Nephron progenitor cell (in vitro differentiated cells): ENCODE results near the gene PEX7.
A peak's percentile ranks its signal among the peaks of the same experiment; 100 is the strongest.

ENCODE experiments used
- DNase-seq: peaks from one replicate; pipeline ENCODE4 v3.0.0; 2021
- H3K27ac Mint-ChIP-seq: 2 replicates; pipeline ENCODE4 v1.8.0; 2021; ENCODE audit warnings: mild to moderate bottlenecking, moderate library complexity, mixed read lengths
- H3K27me3 Mint-ChIP-seq: 2 replicates; pipeline ENCODE4 v1.8.0; 2021; ENCODE audit warnings: mild to moderate bottlenecking, low read depth, mixed read lengths; ENCODE audit not compliant: poor library complexity
- H3K36me3 Mint-ChIP-seq: 2 replicates; pipeline ENCODE4 v1.8.0; 2021; ENCODE audit warnings: low read depth, mixed read lengths
- H3K4me1 Mint-ChIP-seq: 2 replicates; pipeline ENCODE4 v1.8.0; 2021; ENCODE audit warnings: mixed read lengths
- H3K4me3 Mint-ChIP-seq: 2 replicates; pipeline ENCODE4 v1.8.0; 2021; ENCODE audit warnings: mild to moderate bottlenecking, moderate library complexity, mixed read lengths
- H3K9me3 Mint-ChIP-seq: 2 replicates; pipeline ENCODE4 v1.8.0; 2021; ENCODE audit warnings: mild to moderate bottlenecking, moderate library complexity, mixed read lengths
- TF ChIP-seq, protein P1 (sequence below): fragments of 200-600 bp; sonication (generic); IDR thresholded peaks from 2 replicates; pipeline ENCODE4 v1.5.0; 2021; ENCODE audit warnings: antibody characterized with exemption

PEX7 gene

DNA sequence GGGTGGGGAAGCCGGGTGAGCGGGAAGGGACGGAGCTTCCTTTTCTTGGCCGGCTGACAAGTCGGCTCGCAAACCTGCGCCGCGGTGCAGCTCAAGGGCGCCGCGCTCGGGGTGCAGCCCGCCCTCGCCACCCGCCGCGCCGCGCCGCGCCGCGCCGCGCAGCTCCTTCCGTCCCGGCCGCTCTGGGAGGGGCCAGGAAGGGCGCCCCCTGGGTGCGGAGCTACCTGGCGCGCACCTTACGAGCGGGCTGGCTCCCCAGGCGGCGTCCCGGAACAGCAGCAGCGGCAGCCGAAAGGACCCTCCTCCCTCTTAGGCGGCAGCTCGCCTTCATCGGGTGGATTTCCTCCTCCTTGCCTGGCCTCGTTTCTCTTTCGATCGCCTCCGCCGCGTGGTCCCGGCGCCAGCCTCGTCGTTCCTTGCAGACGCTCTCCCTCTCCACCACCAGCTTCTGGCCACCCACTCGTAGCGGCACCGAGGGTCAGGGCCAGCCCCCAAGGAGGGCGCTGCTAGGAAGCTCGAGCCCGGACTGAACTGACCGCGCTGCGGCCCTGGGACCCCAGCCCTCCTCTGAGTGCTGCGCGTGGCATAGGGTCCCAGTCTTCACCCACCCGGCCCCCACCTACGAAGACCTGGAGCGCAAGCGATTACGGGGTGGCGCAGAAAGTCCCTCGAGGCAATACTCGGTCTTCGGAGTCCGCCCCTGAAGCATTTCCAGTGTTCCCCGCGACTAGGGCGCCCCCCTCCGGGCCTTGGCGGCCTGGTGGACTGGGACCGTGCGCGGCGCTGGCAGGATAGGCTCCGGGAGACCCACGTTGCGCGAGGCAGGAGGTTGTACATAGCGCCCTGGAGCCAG lies 29.8 kb upstream of the PEX7 start, which contains the start of gene MAP3K5:
TSS of gene MAP3K5 (minus strand) at position 68 of the 853 bp plus-strand sequence. CDS start 320 bp downstream, outside the sequence.
- Mint-ChIP-seq H3K27ac (no peak within 1 kb of the TSS), H3K4me3 (peak within 1 kb of the TSS; percentile 90), H3K27me3 (peaks cover 72% of the 10 kb centered on the region), H3K9me3 (peaks cover 8% of the 10 kb centered on the region), H3K4me1 (peaks cover 11% of the 10 kb centered on the region), H3K36me3 (no peaks in the 10 kb centered on the region)
- TF ChIP-seq, protein P1, sequence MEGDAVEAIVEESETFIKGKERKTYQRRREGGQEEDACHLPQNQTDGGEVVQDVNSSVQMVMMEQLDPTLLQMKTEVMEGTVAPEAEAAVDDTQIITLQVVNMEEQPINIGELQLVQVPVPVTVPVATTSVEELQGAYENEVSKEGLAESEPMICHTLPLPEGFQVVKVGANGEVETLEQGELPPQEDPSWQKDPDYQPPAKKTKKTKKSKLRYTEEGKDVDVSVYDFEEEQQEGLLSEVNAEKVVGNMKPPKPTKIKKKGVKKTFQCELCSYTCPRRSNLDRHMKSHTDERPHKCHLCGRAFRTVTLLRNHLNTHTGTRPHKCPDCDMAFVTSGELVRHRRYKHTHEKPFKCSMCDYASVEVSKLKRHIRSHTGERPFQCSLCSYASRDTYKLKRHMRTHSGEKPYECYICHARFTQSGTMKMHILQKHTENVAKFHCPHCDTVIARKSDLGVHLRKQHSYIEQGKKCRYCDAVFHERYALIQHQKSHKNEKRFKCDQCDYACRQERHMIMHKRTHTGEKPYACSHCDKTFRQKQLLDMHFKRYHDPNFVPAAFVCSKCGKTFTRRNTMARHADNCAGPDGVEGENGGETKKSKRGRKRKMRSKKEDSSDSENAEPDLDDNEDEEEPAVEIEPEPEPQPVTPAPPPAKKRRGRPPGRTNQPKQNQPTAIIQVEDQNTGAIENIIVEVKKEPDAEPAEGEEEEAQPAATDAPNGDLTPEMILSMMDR = peak; percentile 56
- peak; percentile 83 for DNase-seq

DNA sequence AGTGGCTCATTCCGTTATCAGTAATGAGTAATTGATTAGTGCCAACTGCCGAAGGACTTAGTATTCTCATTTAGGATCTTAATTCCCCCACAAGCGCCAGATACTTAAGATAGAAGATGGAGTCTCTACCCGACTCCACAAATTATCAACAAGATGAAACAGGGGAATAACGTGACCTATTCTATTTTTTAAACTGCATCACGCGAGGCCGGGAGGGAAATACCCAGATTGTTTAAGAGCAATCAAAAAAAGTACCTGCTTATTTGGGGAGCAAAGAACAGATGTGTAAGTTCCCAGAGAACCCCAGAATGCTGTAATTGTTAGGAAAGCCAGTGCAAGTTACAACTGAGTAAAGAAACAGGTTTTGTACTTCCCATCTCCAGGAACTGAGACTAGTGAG lies 29.0 kb upstream of the PEX7 start:
- Mint-ChIP-seq H3K4me3 (peak overlapping the region; percentile 90), H3K27ac (no peak overlapping the region), H3K4me1 (peaks cover 11% of the 10 kb centered on the region), H3K9me3 (peaks cover 10% of the 10 kb centered on the region), H3K36me3 (no peaks in the 10 kb centered on the region), H3K27me3 (peaks cover 68% of the 10 kb centered on the region)
- no peak for DNase-seq
- TF ChIP-seq, protein P1 = no peak

DNA sequence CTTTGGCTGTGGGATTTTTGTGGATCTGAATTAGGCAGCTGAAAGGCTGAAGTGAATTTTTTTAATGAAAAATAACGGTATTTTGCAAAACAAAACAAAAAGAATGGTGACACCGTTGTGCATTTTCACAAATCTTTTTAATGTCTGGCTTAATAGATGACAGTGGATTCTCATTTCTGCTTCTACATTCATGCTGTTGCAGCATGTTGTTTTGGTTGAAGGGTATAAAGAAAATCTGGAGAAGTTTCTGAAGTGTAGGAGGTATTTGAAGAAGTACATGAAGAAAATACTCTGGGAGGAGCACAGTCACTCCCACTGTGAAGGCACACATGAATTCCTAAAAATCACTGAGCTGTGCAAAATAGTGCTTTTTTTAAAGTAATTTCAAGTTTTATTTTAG lies 27.0 kb upstream of the PEX7 start:
- H3K36me3 Mint-ChIP-seq = no peaks in the 10 kb centered on the region
- H3K27me3 Mint-ChIP-seq = peaks cover 50% of the 10 kb centered on the region
- H3K27ac Mint-ChIP-seq = no peak overlapping the region
- peaks cover 11% of the 10 kb centered on the region for H3K4me1 Mint-ChIP-seq
- no peak overlapping the region for H3K4me3 Mint-ChIP-seq
- TF ChIP-seq, protein P1 = no peak
- H3K9me3 Mint-ChIP-seq = peaks cover 12% of the 10 kb centered on the region
- no peak for DNase-seq

DNA sequence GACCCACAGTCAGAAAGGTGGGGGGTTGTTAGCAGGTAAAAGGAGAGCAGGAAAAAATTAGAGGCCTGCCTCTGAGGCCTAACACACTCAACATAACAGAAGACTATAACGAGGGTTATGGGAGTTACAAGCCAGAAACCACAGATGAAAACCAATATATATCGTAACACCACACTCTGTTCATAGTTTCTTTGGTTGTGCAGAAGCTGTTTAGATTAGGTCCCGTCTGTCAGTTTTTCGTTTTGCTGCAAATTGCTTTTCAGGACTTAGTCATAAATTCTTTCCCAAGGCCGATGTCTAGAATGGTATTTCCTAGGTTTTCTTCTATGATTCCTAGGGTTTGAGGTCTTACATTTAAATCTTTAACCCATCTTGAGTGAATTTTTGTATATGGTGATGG lies 26.4 kb upstream of the PEX7 start:
- TF ChIP-seq, protein P1 = no peak
- Mint-ChIP-seq H3K4me1 (peaks cover 10% of the 10 kb centered on the region), H3K4me3 (no peak overlapping the region), H3K27ac (no peak overlapping the region), H3K9me3 (peaks cover 12% of the 10 kb centered on the region), H3K27me3 (peaks cover 46% of the 10 kb centered on the region), H3K36me3 (no peaks in the 10 kb centered on the region)
- DNase-seq = no peak

DNA sequence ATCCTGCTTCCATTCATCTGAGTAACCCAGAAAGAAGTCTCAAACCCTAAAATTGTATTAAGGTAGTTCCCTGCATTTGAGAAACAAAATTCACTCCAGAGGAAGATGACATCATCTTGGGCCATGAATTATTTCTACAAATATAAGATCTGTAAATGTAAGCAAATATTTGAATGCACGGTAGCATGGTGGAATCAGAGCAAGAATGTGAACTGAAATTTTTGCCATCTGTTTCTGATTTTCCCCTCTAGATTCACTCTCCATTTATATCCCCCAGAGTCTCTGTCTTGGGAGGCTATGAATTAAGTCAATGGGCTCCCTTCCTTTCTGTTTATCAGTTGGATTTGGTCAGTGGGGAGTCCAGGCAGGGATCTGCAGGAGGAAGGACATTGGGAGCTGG lies 24.3 kb upstream of the PEX7 start:
- Mint-ChIP-seq H3K4me1 (peaks cover 5% of the 10 kb centered on the region), H3K36me3 (no peaks in the 10 kb centered on the region), H3K27me3 (peaks cover 30% of the 10 kb centered on the region), H3K27ac (no peak overlapping the region), H3K4me3 (no peak overlapping the region), H3K9me3 (peaks cover 12% of the 10 kb centered on the region)
- DNase-seq = no peak
- TF ChIP-seq, protein P1 = no peak

- peaks cover 11% of the 10 kb centered on the region for H3K27me3 Mint-ChIP-seq
- TF ChIP-seq, protein P1 = no peak
- peaks cover 12% of the 10 kb centered on the region for H3K9me3 Mint-ChIP-seq
- DNase-seq = no peak
- no peaks in the 10 kb centered on the region for H3K4me1 Mint-ChIP-seq
- no peak overlapping the region for H3K27ac Mint-ChIP-seq
- H3K36me3 Mint-ChIP-seq = no peaks in the 10 kb centered on the region
- H3K4me3 Mint-ChIP-seq = no peak overlapping the region
Measured at GRCh38 chr6:136801581-136801980, 20.8 kb upstream of the PEX7 start.
